Measurements from ENCODE around the gene CDK4.
A peak's percentile ranks its signal among the peaks of the same experiment; 100 is the strongest.

CDK4 gene

DNA sequence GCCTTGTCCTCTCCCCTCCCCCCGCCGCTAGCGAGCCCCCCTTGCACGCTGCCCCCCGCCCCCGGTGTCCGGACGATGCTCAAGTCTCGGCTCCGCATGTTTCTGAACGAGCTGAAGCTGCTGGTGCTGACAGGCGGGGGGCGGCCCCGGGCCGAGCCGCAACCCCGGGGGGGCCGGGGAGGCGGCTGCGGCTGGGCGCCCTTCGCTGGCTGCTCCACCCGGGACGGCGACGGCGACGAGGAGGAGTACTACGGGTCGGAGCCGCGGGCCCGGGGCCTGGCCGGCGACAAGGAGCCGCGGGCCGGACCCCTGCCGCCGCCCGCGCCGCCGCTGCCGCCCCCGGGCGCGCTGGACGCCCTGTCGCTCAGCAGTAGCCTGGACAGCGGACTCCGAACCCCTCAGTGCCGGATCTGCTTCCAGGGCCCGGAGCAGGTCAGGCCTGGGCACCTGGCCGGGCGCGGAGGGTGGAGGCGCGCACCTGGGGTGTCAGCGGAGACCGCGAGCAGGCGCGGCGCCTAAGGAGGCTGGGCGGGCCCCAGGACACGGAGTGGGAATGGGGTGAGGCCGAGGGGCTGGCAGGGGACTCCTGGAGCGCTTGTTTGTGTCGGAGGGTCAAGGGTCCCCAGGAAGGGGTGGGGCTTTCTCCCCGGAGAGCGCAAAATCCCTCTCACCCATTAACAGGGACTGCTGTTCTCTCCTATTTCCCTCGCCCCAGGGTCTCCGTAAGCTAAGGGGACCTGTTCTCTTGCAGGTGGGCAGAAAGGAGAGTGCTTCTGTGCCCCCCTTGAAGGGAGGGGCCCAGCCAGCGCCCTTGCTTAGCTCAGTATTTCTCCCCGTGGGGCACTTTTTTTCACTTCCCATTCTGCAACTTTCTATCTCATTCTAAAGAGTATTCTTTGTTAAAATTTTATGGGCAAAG, 3.6 kb upstream of the CDK4 start:
- DNase-seq (ENCODE audit: low read depth): no peak

DNA sequence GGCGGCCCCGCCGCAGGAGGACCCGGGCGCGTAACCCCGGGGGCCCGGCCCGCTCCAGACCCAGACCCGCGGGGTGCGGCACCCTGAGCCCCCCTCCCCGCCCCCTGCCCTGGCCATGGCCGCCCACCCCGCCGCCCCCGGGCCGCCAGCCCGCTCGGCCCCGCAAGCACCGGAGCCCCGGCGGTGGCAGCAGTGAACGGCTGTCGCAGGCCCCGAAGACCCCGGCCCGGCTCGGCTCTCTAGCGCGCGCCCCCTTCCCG, 3.0 kb upstream of the CDK4 start:
- DNase-seq (ENCODE audit: low read depth): no peak

GRCh38 chr12:57754411-57755193, 2.5 kb upstream of the CDK4 start, which contains the start of gene MARCHF9:
TSS of gene MARCHF9 (plus strand) at chr12:57755103. CDS start at chr12:57755529, 426 bp downstream.
- DNase-seq (ENCODE audit: low read depth): no peak

GRCh38 chr12:57753756-57754337, 1.7 kb upstream of the CDK4 start:
- DNase-seq (ENCODE audit: low read depth): no peak

- no peak for DNase-seq (ENCODE audit: low read depth)
Observed at GRCh38 chr12:57752668-57753000, 524 bp upstream of the CDK4 start.

DNA sequence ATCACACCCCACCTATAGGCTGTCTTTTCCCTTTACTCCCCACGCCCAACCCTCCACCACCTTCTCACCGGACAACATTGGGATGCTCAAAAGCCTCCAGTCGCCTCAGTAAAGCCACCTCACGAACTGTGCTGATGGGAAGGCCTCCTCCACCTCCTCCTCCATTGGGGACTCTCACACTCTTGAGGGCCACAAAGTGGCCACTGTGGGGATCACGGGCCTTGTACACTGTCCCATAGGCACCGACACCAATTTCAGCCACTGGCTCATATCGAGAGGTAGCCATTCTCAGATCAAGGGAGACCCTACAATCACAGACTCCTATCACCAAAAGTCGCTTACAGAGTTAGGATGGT, 700 bp downstream of the CDK4 start:
- no peak for DNase-seq (ENCODE audit: low read depth)

DNA sequence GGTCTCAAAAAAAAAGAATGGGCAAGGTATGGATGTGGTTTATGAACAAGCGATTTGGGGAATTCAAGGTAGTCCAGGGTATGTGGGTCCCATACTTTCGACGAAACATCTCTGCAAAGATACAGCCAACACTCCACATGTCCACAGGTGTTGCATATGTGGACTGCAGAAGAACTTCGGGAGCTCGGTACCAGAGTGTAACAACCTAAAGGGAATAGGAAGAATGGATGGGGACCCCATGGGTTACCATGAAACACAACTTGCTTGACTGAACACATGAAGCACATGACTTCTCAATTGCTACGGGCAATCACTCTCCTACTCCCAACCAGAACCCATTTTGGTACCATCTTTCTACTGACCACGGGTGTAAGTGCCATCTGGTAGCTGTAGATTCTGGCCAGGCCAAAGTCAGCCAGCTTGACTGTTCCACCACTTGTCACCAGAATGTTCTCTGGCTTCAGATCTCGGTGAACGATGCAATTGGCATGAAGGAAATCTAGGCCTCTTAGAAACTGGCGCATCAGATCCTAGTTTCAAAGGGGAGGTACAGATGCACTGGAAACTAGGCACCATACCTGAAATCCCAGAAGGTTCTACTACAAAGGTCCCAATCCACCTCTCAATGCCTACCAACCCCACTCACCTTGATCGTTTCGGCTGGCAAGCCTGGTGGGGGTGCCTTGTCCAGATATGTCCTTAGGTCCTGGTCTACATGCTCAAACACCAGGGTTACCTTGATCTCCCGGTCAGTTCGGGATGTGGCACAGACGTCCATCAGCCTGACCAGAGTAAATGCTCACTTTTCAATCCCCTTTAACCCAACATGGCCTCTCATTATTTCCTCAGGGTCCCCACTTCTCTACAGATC, 1.3 kb downstream of the CDK4 start:
- DNase-seq (ENCODE audit: low read depth): no peak

- no peak for DNase-seq (ENCODE audit: low read depth)
Observed at GRCh38 chr12:57749061-57749460, 3.0 kb downstream of the CDK4 start.

- DNase-seq (ENCODE audit: low read depth): no peak
Observed at GRCh38 chr12:57746025-57746424, 6.1 kb downstream of the CDK4 start.

DNA sequence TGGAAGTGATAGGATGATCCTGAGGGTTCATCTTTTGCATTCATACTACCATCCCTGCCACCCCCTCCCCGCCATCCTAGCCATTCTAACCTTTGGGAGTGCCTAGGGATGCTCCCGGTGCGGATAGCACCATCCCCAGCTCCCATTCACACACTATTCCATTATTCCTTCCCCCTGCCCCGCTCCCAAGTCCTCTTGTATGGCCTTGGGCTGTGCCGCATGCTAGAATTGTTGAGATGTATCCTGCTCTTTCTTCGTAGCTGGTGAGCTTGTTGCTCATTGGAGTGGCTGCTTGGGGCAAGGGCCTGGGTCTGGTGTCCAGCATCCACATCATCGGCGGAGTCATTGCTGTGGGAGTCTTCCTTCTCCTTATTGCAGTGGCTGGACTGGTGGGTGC, 6.6 kb downstream of the CDK4 start:
- DNase-seq (ENCODE audit: low read depth): no peak

GRCh38 chr12:57744777-57745484, 7.2 kb downstream of the CDK4 start, which contains the start of gene TSPAN31:
TSS of gene TSPAN31 (plus strand) at chr12:57745039. CDS start at chr12:57745155, 116 bp downstream.
- DNase-seq (ENCODE audit: low read depth): peak; percentile 98

DNA sequence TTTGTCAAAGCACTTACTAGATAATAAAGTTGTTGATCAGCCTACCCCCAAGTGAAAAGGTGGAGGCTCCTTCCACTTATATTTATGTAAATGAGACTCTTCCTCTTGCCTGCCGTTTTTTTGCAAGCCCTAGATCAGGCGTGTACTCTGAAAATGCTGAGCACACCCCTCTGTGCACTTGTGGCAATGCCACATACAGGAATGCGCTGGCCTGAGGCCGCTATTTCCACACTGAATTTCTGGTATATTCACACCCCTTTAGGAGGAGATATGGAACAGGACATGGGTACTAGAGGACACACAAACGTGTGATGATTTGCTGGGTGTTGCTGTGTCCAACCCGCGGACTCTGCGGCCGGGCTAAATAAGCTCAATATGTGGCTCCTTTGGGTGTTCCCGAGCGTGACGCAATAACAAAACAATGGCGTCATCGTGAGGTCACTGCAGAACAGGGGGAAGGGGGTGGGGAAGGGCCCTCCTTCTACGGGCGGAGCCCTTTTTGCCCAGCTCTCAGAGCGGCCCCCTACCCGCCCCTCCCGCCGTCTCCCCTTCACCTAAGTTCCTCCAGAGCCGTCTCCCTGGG, 7.8 kb downstream of the CDK4 start:
- DNase-seq (ENCODE audit: low read depth): no peak

DNA sequence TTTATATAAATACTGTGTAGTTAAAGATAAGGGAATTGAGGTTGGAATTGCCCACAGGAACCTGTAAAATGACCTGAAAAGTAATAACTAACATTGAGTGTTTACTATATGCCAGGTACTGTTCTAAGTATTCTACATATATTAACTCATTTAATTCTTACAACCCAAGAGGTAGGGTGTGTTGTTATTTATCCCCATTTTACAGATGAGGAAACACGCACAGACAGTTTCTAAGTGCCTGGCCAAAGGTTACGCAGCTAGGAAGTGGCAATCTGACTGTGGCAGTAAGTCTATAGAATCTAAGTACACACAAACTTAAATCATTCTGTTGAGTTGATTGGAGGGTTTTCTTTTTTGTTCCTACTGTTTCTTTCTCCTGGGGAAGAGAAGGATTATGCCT, 8.3 kb downstream of the CDK4 start:
- no peak for DNase-seq (ENCODE audit: low read depth)

DNA sequence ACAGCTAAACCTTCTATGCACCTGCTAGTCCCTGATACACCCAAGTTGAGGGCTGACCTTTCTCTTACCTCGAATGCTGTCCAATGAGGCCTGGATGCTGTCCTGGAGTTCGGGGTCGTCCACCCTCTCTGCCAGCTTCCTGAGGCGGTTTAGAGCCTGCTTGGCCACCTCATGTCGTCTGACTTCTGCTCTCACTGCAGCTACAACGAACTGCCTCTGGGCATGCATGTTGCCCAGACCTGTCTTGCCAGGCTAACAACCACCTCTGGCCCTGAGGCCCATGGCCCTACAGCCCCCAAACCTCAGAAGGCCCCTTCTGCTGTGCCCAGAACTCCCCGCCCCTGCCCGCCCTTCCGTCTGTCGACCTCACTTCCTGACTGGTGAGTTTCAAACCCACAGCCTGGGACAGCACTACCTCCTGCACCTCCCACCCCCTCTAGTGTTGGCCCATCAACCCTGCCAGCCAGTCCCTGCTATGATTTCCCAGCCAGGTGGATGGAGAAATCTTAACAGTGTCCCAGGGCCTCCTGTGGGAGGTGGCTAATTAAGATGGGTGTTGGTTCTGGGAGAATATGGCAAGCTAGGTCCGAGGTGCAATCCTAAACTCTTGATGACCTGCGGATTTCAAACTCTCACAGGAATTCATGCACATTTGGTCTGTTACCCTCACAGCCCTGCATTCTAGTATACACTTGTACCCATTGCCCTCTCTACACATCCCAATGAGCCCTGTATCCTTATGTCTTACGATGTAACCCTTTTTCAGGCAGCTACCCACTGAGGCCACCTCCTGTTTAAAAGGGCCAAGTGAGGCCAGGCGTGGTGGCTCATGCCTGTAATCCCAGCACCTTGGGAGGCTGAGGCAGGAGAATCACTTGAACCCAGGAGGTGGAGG, 10.0 kb downstream of the CDK4 start:
- DNase-seq (ENCODE audit: low read depth): no peak

DNA sequence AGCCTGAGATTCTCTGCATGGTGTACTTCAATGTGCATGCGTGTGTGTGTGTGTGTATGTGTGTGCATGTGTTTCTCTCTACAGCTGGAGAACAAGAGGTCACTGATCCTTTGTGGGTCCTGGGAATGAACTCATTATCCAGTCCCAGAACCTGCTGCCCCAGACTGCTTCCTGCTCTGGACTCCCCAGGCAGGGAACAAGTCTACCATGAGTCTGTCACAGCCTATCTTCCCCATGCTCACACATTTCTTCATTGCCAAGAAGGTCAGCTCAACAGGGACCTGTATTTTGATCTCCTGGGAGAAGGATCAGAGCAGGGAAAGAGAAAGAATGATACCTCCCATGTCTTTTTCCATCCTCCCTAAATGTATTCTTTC, 10.7 kb downstream of the CDK4 start:
- DNase-seq (ENCODE audit: low read depth): no peak

DNA sequence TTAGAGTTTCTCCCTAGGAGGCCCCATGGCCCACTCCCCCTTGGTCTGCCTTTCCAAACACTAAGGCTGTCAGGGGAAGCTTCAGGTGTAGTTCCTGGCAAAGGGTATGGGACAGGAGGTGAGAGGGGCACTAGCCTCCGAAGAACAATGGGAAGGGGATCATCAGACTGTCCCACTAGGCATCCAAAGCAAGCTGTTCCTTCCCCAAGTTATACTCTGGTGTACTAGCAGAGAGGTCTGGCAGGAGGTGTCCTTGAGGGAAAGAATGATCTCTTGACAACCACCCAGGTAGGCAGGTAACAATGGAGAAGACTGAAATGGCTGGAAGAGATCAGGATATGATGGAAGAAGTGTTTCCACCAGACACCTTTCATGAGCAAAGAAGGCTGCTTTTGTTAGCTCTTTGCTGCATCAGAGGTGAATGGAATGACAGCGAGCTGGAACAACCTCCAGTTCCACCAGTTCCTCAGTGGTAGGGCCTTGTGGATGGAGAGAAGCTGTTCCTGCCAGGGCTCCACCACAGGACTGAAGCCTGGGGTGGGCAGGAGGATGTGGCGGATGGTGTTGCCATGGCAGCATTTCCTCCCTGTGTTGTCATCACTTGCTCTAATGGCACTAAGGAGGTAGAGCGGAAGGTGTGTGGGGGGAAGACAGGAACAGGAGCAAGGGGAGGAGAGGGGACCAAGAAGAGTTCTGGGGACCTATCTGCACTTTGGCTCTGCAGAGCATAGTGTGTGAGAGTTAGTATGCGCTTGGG, 11.3 kb downstream of the CDK4 start:
- no peak for DNase-seq (ENCODE audit: low read depth)

DNA sequence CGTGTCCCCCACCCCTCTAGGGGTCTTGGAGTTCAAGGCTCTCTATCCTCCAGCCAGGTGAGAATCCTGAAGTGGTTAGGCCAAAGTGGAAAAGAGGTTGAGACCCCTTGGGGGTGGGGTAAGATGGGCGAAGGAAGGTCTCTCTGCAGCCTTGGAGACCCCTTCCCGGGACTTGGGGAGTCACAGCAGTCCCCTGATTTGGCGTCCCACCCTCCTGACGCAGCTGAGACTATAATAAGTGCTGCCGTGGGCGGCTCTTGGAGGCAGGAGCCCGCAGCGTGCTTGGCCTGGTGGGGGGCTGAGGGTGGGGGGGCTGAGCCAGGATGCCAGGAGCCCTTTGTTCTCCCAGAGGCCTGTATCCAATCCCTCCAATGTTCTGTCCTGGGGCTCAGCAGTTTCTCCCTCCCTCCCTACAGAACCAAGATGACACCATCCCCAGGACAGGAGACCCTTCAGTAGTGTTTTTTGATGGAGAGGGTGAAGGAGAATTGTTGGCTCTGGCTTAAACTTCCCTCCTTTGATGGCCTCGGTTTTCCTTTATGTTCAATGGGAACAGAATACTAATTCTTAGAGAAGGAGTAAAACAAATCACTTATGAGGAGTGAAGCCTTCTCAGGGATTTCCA, 12.1 kb downstream of the CDK4 start:
- DNase-seq (ENCODE audit: low read depth): no peak

GRCh38 chr12:57739387-57739786, 12.7 kb downstream of the CDK4 start:
- no peak for DNase-seq (ENCODE audit: low read depth)

DNA sequence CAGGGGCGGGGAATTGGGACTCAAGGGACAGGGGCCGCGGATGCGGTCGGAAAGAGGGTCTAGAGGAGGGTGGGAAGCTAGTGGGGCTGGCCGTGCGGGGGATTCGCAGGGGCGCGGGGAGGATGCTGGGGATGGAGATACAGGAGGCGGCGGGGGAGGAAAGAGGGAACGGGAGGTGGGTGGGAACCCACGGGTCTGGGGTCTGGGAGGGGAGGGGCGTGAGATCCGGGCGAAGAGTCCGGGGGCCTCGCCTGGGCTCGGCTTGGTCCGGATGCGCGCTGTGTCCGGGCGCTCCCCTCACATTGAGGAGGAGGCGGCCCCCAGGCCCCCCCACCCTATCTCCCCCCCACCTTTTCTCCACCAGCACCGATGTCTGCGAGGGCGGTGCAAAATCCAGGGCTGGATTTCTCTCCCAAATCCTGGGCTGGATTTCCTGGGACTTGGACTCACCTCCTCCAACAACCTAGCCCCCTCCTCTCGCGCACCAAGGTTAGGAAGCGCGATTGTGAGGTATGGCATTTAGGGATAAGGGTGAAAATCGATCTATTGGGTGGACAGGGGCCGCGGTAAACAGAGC, 13.4 kb downstream of the CDK4 start, which contains the start of gene AGAP2:
TSS of gene AGAP2 (minus strand) at position 82 of the 577 bp plus-strand sequence. CDS start 496 bp downstream, outside the sequence.
- no peak for DNase-seq (ENCODE audit: low read depth)
